HepG2 (cell line): ENCODE measurements around the gene SLC4A5. TPM values are rescaled to one million over a fixed set of nuclear protein-coding genes. Genes with fewer than 3 reads are reported as not detected.
A peak's percentile ranks its signal among the peaks of the same experiment; 100 is the strongest.

ENCODE experiments used
- EEA1 ChIP-seq: sonication (generic); formaldehyde crosslinking; IDR thresholded peaks from 2 replicates; pipeline ENCODE4 v1.5.1; 2020; ENCODE audit warnings: mild to moderate bottlenecking, missing genetic modification reagents, borderline replicate concordance
- MEIS2 ChIP-seq: sonication (generic); formaldehyde crosslinking; IDR thresholded peaks from 2 replicates; pipeline ENCODE4 v1.9.0; 2021; ENCODE audit warnings: mild to moderate bottlenecking, missing genetic modification reagents
- NCOR1 ChIP-seq: fragments of 200-600 bp; sonication (generic); IDR thresholded peaks from 2 replicates; pipeline ENCODE4 v1.7.0; 2017; ENCODE audit warnings: antibody characterized with exemption, low read length, borderline replicate concordance
- SIX4 ChIP-seq: sonication (generic); formaldehyde crosslinking; IDR thresholded peaks from 2 replicates; pipeline ENCODE4 v1.4.0; 2020; ENCODE audit warnings: missing genetic modification reagents
- TEAD2 ChIP-seq: sonication (generic); formaldehyde crosslinking; IDR thresholded peaks from 2 replicates; pipeline ENCODE4 v1.9.0; 2021; ENCODE audit warnings: missing genetic modification reagents
- TRIM24 ChIP-seq: sonication (generic); formaldehyde crosslinking; IDR thresholded peaks from 2 replicates; pipeline ENCODE4 v1.8.0; 2022; ENCODE audit warnings: mild to moderate bottlenecking, missing genetic modification reagents
- ZBTB10 ChIP-seq: sonication (generic); formaldehyde crosslinking; IDR thresholded peaks from 2 replicates; pipeline ENCODE4 v1.4.0; 2020; ENCODE audit warnings: missing genetic modification reagents, borderline replicate concordance
- ZBTB43 ChIP-seq: sonication (generic); formaldehyde crosslinking; conservative IDR thresholded peaks from 2 replicates; pipeline ENCODE4 v1.4.0; 2020; ENCODE audit warnings: missing genetic modification reagents
- ZNF230 ChIP-seq: sonication (generic); formaldehyde crosslinking; IDR thresholded peaks from 2 replicates; pipeline ENCODE4 v1.4.0; 2020; ENCODE audit warnings: mild to moderate bottlenecking, missing genetic modification reagents
- ZNF619 ChIP-seq: sonication (generic); formaldehyde crosslinking; IDR thresholded peaks from 2 replicates; pipeline ENCODE4 v1.4.0; 2020; ENCODE audit warnings: mild to moderate bottlenecking, missing genetic modification reagents
- ZNF646 ChIP-seq: sonication (generic); formaldehyde crosslinking; IDR thresholded peaks from 2 replicates; pipeline ENCODE4 v1.9.0; 2021; ENCODE audit warnings: mild to moderate bottlenecking, missing genetic modification reagents
- ZNF674 ChIP-seq: sonication (generic); formaldehyde crosslinking; IDR thresholded peaks from 2 replicates; pipeline ENCODE4 v1.5.0; 2020; ENCODE audit warnings: low read depth, mild to moderate bottlenecking, missing genetic modification reagents
- polyA plus RNA-seq, 8 experiments: library from polyadenylated mRNA; depleted of rRNA in 3 of 8; stranded (reverse) in 7 of 8; unstranded in 1 of 8; fragments of >200 nt; fragmentation: Illumina TruSeq in 4 of 8; extraction: Trizol in 4 of 8; gene quantifications; 2 replicates each; pipeline versions ENCODE4 v1.2.1 to v1.2.3, GENCODE V29; 2011 to 2016; ENCODE audit warnings: low read depth in 4 of 8, missing spikeins in 1 of 8, mixed read lengths in 1 of 8; ENCODE audit not compliant: insufficient read depth in 1 of 8
- total RNA-seq, 5 experiments: library from RNA; depleted of rRNA; stranded (reverse); fragments of >200 nt; fragmentation: Illumina TruSeq; extraction: Trizol; gene quantifications; 2 replicates each; pipeline ENCODE4 v1.2.3, GENCODE V29; 2016; ENCODE audit warnings: low read depth in 1 of 5

SLC4A5 gene
- total and polyA plus RNA-seq, 2 of the 13 experiments (the other 11 are each of a cell fraction or from before 2014, with no cell fraction given): 0.50 TPM; not detected in 1

GRCh38 chr2:74178211-74179062 is 164.8 kb downstream of the SLC4A5 start, which contains the start of gene MOB1A (continued):
- TF ChIP-seq ZBTB43 (CRISPR knock-in tag): peak; percentile 18
- TF ChIP-seq ZNF674 (CRISPR knock-in tag): no peak
- TF ChIP-seq MEIS2 (CRISPR knock-in tag): no peak; the same call in 1 of the 2 replicates
- 0 out of 2 replicates have a peak, but pooled peaks have one; percentile 82 for TF ChIP-seq ZBTB10
- no peak for TF ChIP-seq ZNF646 (CRISPR knock-in tag)
- 0 out of 2 replicates have a peak, but pooled peaks have one; percentile 12 for TF ChIP-seq NCOR1
- TF ChIP-seq ZNF230 (CRISPR knock-in tag): peak; percentile 84; the same call in 1 of the 2 replicates
- TF ChIP-seq TRIM24 (CRISPR knock-in tag): no peak
- no peak; the same call in 1 of the 2 replicates for TF ChIP-seq ZNF619 (CRISPR knock-in tag)
- TF ChIP-seq SIX4 (CRISPR knock-in tag): no peak
- no peak for TF ChIP-seq EEA1
- no peak for TF ChIP-seq TEAD2 (CRISPR knock-in tag)
